Lower lobe of right lung (tissue), 2 donors: ENCODE data around the gene FMN1. TPM values are rescaled to one million over a fixed set of nuclear protein-coding genes. Genes with fewer than 3 reads are reported as not detected.

Source experiments
- ATAC-seq, 2 donors: fragments of 200-7000 bp; cut with Tn5 transposase; one replicate each; pipeline ENCODE4 v1.9.1; 2020 to 2022; ENCODE audit warnings: mild to moderate bottlenecking in 2 of 2, moderate library complexity in 2 of 2
- DNase-seq: peaks from one replicate; pipeline ENCODE4 v3.0.0-alpha.2; 2020
- H3K27ac ChIP-seq: fragments of 200-600 bp; one replicate; pipeline ENCODE4 v1.8.0; 2022
- H3K27me3 ChIP-seq: fragments of 200-600 bp; one replicate; pipeline ENCODE4 v1.8.0; 2022; ENCODE audit warnings: low read depth
- H3K36me3 ChIP-seq: fragments of 200-600 bp; one replicate; pipeline ENCODE4 v1.8.0; 2022; ENCODE audit warnings: mild to moderate bottlenecking
- H3K4me1 ChIP-seq: fragments of 200-600 bp; one replicate; pipeline ENCODE4 v1.8.0; 2022
- H3K4me3 ChIP-seq: fragments of 200-600 bp; one replicate; pipeline ENCODE4 v1.8.0; 2022; ENCODE audit warnings: mild to moderate bottlenecking
- H3K9me3 ChIP-seq: fragments of 200-600 bp; one replicate; pipeline ENCODE4 v1.8.0; 2022
- CTCF ChIP-seq: fragments of 200-600 bp; IDR thresholded peaks from one replicate; pipeline ENCODE4 v1.8.0; 2022; ENCODE audit warnings: antibody characterized with exemption, mild to moderate bottlenecking
- intact Hi-C: fragments of 100-400 bp; cut with DNase I; formaldehyde crosslinking; loops from one replicate; pipeline ENCODE4 v1.11.0; 2022
- total RNA-seq: library from RNA; stranded (reverse); fragmentation: NEBNext Ultra II Directional; extraction: Animal tissue kit (Norgen Biotek cat#: 25700); gene quantifications from one replicate; pipeline ENCODE4 v1.2.1, GENCODE V29; 2021
- donor health status: DM: no; HTN: yes; CAD: no; lungs with severe emphysema.

FMN1 gene
- total RNA-seq, 1 donor from 2014 or later: 38.8 TPM

DNA sequence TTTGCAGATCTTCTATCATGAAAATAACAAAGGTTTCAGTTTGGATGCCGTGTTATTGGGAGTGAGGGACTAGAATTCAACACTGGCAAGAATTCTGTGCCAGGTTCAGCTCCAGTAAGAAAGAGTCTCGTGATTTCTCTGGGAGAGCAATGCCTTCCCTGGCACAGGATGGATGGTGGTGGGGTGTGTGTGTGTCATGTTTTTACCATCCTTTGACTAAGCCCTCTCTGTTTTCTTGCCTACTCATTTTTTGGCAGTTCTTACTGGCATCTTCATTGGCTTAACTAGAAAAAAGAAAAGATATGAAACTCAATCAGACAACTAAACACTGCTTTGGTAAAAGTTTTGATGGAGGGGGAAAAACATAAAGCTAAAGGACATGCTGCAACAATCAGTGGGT, 86.6 kb downstream of the FMN1 start:
- no peaks in the 10 kb centered on the region for H3K9me3 ChIP-seq
- H3K36me3 ChIP-seq: no peaks in the 10 kb centered on the region
- no peaks in the 10 kb centered on the region for H3K4me1 ChIP-seq
- no peak for ATAC-seq
- H3K27me3 ChIP-seq: no peaks in the 10 kb centered on the region
- H3K4me3 ChIP-seq: no peak overlapping the region
- DNase-seq: no peak
- no peak overlapping the region for H3K27ac ChIP-seq
- TF ChIP-seq CTCF: no peak
- intact Hi-C loops: no loop called here

DNA sequence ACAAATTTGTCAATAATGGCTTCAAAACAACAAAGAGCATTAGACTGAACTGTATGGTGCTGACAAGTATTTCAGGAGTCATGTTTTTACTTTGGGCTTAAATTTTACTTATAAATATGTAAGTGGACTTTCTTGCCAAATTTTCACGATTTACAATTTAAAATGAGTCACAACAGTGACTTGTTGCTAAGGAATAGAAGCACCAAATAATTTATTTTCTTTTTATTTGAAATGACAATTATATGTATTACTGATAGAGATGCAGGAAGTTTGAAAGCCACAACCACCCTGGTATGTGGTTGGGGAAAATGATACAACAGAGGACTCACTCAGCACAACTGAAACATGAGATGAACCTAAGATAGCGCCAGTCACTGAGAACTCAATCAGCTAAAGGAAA, 90.3 kb downstream of the FMN1 start:
- ATAC-seq (peak; percentile 59 to 60), DNase-seq (no peak)
- Histone ChIP-seq H3K4me1 (no peaks in the 10 kb centered on the region), H3K9me3 (no peaks in the 10 kb centered on the region), H3K36me3 (no peaks in the 10 kb centered on the region), H3K27me3 (no peaks in the 10 kb centered on the region), H3K4me3 (no peak overlapping the region), H3K27ac (no peak overlapping the region)
- intact Hi-C loops: no loop called here
- TF ChIP-seq CTCF: no peak

DNA sequence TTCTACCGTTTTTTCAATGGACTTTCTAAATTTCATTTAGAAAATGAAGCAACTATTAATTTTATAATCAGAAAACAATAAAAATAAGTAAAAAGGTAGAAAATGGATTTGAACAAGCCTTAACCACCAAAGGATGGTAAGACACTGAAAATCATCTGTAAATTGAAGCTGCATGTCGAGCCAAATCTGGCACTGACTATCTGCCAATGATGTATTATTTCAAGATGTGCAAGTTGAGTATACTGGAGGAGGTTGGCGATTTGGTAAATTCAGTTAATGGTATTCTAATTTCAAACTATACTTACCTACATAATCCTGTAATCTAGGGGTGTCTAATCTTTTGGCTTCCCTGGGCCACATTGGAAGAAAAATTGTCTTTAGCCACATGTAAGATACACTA, 93.5 kb downstream of the FMN1 start:
- Histone ChIP-seq H3K27ac (no peak overlapping the region), H3K9me3 (no peaks in the 10 kb centered on the region), H3K4me1 (no peaks in the 10 kb centered on the region), H3K4me3 (no peak overlapping the region), H3K27me3 (no peaks in the 10 kb centered on the region), H3K36me3 (no peaks in the 10 kb centered on the region)
- no peak for TF ChIP-seq CTCF
- DNase-seq: no peak
- intact Hi-C loops: no loop called here
- no peak for ATAC-seq

DNA sequence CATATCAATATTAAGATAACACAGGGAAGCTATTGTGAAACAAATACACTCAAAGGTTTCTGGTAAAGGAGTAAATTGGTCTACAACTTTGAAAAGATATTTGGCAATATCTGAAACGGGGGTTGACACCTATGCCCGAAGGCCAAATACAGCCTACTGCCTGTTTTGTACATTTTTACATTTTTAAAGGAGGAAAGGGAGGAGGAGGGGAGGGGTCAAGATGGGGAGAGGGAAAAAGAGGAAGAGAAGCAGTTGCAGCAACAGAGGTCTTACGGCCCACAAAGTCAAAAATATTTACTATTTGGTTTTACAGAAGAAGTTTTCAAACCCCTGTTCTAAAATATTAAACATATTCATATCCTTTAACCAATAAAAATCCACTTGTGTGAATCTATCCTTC, 94.2 kb downstream of the FMN1 start:
- H3K4me3 ChIP-seq: no peak overlapping the region
- ATAC-seq: no peak
- intact Hi-C loops: no loop called here
- TF ChIP-seq CTCF: no peak
- H3K9me3 ChIP-seq: no peaks in the 10 kb centered on the region
- no peak for DNase-seq
- H3K4me1 ChIP-seq: no peaks in the 10 kb centered on the region
- no peaks in the 10 kb centered on the region for H3K27me3 ChIP-seq
- H3K36me3 ChIP-seq: no peaks in the 10 kb centered on the region
- no peak overlapping the region for H3K27ac ChIP-seq

- Histone ChIP-seq H3K9me3 (no peaks in the 10 kb centered on the region), H3K27me3 (no peaks in the 10 kb centered on the region), H3K4me1 (no peaks in the 10 kb centered on the region), H3K27ac (no peak overlapping the region), H3K4me3 (no peak overlapping the region), H3K36me3 (no peaks in the 10 kb centered on the region)
- intact Hi-C loops: no loop called here
- no peak for ATAC-seq
- no peak for TF ChIP-seq CTCF
- DNase-seq: no peak
These were observed 94.8 kb downstream of the FMN1 start for GRCh38 chr15:33099739-33100138.

- Histone ChIP-seq H3K9me3 (no peaks in the 10 kb centered on the region), H3K4me3 (no peak overlapping the region), H3K27ac (no peak overlapping the region), H3K4me1 (no peaks in the 10 kb centered on the region), H3K36me3 (no peaks in the 10 kb centered on the region), H3K27me3 (no peaks in the 10 kb centered on the region)
- TF ChIP-seq CTCF: no peak
- DNase-seq (no peak), ATAC-seq (no peak)
- intact Hi-C loops: no loop called here
These were observed 95.3 kb downstream of the FMN1 start for GRCh38 chr15:33099213-33099612.
